Right lobe of liver (tissue), 6 donors: ENCODE measurements around the gene CKMT1A. TPM values are rescaled to one million over a fixed set of nuclear protein-coding genes. Genes with fewer than 3 reads are reported as not detected.
"Not testable (repeated sequence)": the region's sequence is repeated elsewhere in the genome, so short reads cannot be mapped to it uniquely, and the experiment has no call there.

ENCODE experiments used
- ATAC-seq, 4 donors: fragments of 200-7000 bp; cut with Tn5 transposase; one replicate each; pipeline ENCODE4 v1.9.1; 2020; ENCODE audit warnings: mild to moderate bottlenecking in 4 of 4, moderate library complexity in 4 of 4
- DNase-seq, 3 donors: peaks; one replicate each; pipeline ENCODE4 v3.0.0-alpha.2; 2020
- H3K27ac ChIP-seq, 3 donors: fragments of 200-600 bp; one replicate each; pipeline ENCODE4 v1.8.0; 2022
- H3K27me3 ChIP-seq, 2 donors: fragments of 200-600 bp; one replicate each; pipeline ENCODE4 v1.8.0; 2022
- H3K36me3 ChIP-seq, 4 donors: fragments of 200-600 bp; sonication (generic) in 1 of 4; one replicate each; pipeline versions ENCODE4 v1.5.1 to v1.8.0; 2017 to 2022; ENCODE audit warnings: control low read depth in 1 of 4
- H3K4me1 ChIP-seq, 4 donors: fragments of 200-600 bp; sonication (generic) in 1 of 4; one replicate each; pipeline versions ENCODE4 v1.5.1 to v1.8.0; 2017 to 2022; ENCODE audit warnings: control low read depth in 1 of 4
- H3K4me3 ChIP-seq, 3 donors: fragments of 200-600 bp; one replicate each; pipeline ENCODE4 v1.8.0; 2022
- H3K9me3 ChIP-seq, 4 donors: fragments of 200-600 bp; sonication (generic) in 1 of 4; one replicate each; pipeline versions ENCODE4 v1.5.1 to v1.8.0; 2017 to 2022; ENCODE audit warnings: control low read depth in 1 of 4
- POLR2A ChIP-seq: fragments of 450-650 bp; IDR thresholded peaks from one replicate; pipeline ENCODE4 v1.6.1; 2017; ENCODE audit warnings: antibody characterized with exemption, mild to moderate bottlenecking
- WGBS: methylation state at CpG from one replicate; pipeline ENCODE4 v1.1.6; 2018; ENCODE audit warnings: low coverage, low lambda C conversion rate; ENCODE audit not compliant: insufficient coverage; ENCODE audit errors: missing lambda C conversion rate; 5-methylcytosine and 5-hydroxymethylcytosine counted together
- intact Hi-C, 2 donors: fragments of 100-400 bp; cut with DNase I; formaldehyde crosslinking; loops; one replicate each; pipeline versions ENCODE4 v1.11.2 to v1.14.1; 2022
- long read RNA-seq: library from polyadenylated mRNA; unstranded; transcript quantifications from one replicate; pipeline ENCODE4 v2.0.0, GENCODE V29; 2019
- total RNA-seq, 6 experiments: library from RNA; depleted of rRNA in 2 of 6; stranded (reverse); fragments of >200 nt in 2 of 6; fragmentation: NEBNext Ultra II Directional in 3 of 6; extraction: Animal tissue kit (Norgen Biotek cat#: 25700) in 3 of 6; gene quantifications; one replicate each; pipeline versions ENCODE4 v1.1.0 to v1.2.4, GENCODE V29; 2016 to 2023
- TF ChIP-seq, protein P1 (sequence below), 4 donors: fragments of 200-600 bp in 3 of 4; fragments of 450-650 bp in 1 of 4; IDR thresholded peaks; one replicate each; pipeline versions ENCODE4 v1.5.1 to v1.8.0; 2016 to 2022; ENCODE audit warnings: antibody characterized with exemption in 4 of 4, mild to moderate bottlenecking in 2 of 4
- donor health status: DM: no; HTN: yes; CAD: no.
- donor health status: DM: no; HTN: no; CAD: no.
- donor health status: DM: no; HTN: no; CAD: no.
- donor health status: DM: no; HTN: yes; CAD: no.
- donor health status: DM: no; HTN: yes; CAD: no.

The CKMT1A gene
- 1 to 10 TPM in 2 of 6 experiments, not detected in 4; 1.2 to 1.3 TPM for total RNA-seq
- long read RNA-seq, result 0 reads

- H3K4me1 ChIP-seq, H3K9me3 ChIP-seq, H3K27me3 ChIP-seq, DNase-seq, H3K36me3 ChIP-seq, intact Hi-C loops, H3K4me3 ChIP-seq, H3K27ac ChIP-seq: not testable (repeated sequence)
- ATAC-seq, result peak; percentile 10 to 66 (median 54)
- WGBS, result no CpG with 5 or more reads among the region's 43 CpGs
These were observed at the start of gene CKMT1A for GRCh38 chr15:43693148-43694022. TSS of gene CKMT1A (plus strand) at chr15:43693859. CDS start at chr15:43694051, 192 bp downstream.

GRCh38 chr15:43648649-43649429, 44.8 kb upstream of the CKMT1A start, which contains the start of gene CATSPER2:
TSS of gene CATSPER2 (minus strand) at chr15:43648844. CDS start at chr15:43648061, 783 bp downstream.
- Histone ChIP-seq H3K9me3 (no peaks in the 10 kb centered on the region), H3K27ac (no peak within 1 kb of the TSS), H3K4me1 (no peaks in the 10 kb centered on the region), H3K4me3 (no peak within 1 kb of the TSS), H3K27me3 (no peaks in the 10 kb centered on the region), H3K36me3 (no peaks in the 10 kb centered on the region)
- peak in 1 of 4 donors; percentile 51 for ATAC-seq
- intact Hi-C loops, result no loop called here
- WGBS, result 93% methylated on average over 35 of the region's 85 CpGs
- TF ChIP-seq POLR2A, result no peak
- TF ChIP-seq, protein P1, sequence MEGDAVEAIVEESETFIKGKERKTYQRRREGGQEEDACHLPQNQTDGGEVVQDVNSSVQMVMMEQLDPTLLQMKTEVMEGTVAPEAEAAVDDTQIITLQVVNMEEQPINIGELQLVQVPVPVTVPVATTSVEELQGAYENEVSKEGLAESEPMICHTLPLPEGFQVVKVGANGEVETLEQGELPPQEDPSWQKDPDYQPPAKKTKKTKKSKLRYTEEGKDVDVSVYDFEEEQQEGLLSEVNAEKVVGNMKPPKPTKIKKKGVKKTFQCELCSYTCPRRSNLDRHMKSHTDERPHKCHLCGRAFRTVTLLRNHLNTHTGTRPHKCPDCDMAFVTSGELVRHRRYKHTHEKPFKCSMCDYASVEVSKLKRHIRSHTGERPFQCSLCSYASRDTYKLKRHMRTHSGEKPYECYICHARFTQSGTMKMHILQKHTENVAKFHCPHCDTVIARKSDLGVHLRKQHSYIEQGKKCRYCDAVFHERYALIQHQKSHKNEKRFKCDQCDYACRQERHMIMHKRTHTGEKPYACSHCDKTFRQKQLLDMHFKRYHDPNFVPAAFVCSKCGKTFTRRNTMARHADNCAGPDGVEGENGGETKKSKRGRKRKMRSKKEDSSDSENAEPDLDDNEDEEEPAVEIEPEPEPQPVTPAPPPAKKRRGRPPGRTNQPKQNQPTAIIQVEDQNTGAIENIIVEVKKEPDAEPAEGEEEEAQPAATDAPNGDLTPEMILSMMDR (IDR thresholded peaks at IDR 0.05), result no peak
- no peak for DNase-seq

DNA sequence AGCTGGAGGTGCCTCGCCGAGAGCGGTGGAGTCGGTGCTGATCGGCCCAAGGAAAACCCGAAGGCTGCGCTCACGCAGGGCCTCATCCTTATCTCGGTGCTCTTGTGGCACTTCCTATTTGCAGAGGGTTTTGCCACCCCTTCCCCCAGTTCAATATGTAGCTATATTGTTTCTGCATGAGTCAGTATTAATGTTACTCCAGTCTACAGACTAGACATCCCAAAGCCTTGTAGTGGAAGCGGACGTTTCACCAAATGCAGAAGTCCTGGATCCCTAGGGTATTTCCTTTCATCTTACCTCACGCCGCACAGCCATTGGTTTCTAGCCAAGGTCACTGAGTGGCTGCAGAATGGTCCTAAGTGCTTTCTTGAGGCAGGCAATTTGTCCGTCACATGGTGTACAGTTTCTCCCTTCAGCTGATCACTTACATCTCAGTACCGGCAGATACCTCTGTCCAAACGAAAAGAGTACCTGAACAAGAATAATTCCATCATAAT, 44.2 kb upstream of the CKMT1A start:
- intact Hi-C loops, H3K4me1 ChIP-seq, H3K9me3 ChIP-seq, H3K4me3 ChIP-seq, H3K27ac ChIP-seq, DNase-seq, H3K27me3 ChIP-seq, H3K36me3 ChIP-seq: not testable (repeated sequence)
- WGBS, result 91% methylated on average over 6 of the region's 16 CpGs
- peak in 2 of 4 donors; percentile 13 to 28 for ATAC-seq

- H3K27ac ChIP-seq, H3K4me3 ChIP-seq, H3K9me3 ChIP-seq, ATAC-seq, intact Hi-C loops, H3K4me1 ChIP-seq, H3K27me3 ChIP-seq, DNase-seq, H3K36me3 ChIP-seq: not testable (repeated sequence)
- WGBS, result no CpG with 5 or more reads among the region's 10 CpGs
These were observed 33.9 kb upstream of the CKMT1A start for GRCh38 chr15:43659727-43660126.

- H3K4me3 ChIP-seq, intact Hi-C loops, ATAC-seq, DNase-seq, H3K36me3 ChIP-seq, H3K9me3 ChIP-seq, H3K27ac ChIP-seq, H3K4me1 ChIP-seq, H3K27me3 ChIP-seq: not testable (repeated sequence)
- WGBS, result no CpG with 5 or more reads among the region's 2 CpGs
These were observed 31.4 kb upstream of the CKMT1A start for GRCh38 chr15:43662293-43662692.

DNA sequence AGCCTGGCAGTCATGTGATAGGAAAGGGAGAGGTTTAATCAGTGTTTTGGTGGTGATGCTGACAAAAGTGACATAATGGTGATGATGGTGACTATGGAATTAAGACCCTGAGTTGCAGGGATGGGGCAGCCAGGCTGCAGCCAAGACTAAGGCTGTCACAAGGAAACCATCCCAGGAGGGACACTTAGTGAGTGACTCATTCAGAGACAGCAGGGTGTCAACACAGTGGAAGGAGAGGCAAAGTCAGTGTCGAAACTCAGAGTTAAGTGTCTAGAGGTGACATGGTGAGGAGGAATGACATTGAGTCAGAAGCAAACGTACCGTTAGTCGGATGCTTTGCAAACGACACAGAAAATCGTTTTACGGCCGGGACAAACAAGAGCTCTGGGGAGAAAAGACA, 30.3 kb upstream of the CKMT1A start:
- DNase-seq, intact Hi-C loops, H3K27ac ChIP-seq, H3K36me3 ChIP-seq, H3K9me3 ChIP-seq, ATAC-seq, H3K4me3 ChIP-seq, H3K27me3 ChIP-seq, H3K4me1 ChIP-seq: not testable (repeated sequence)
- no CpG with 5 or more reads among the region's 8 CpGs for WGBS

- H3K4me3 ChIP-seq, intact Hi-C loops, ATAC-seq, H3K9me3 ChIP-seq, H3K27me3 ChIP-seq, DNase-seq, H3K27ac ChIP-seq, H3K36me3 ChIP-seq, H3K4me1 ChIP-seq: not testable (repeated sequence)
- WGBS, result no CpG with 5 or more reads among the region's 1 CpG
These were observed 27.5 kb upstream of the CKMT1A start for GRCh38 chr15:43666177-43666576.

GRCh38 chr15:43674175-43674574, 19.5 kb upstream of the CKMT1A start:
- H3K27me3 ChIP-seq, H3K4me1 ChIP-seq, H3K36me3 ChIP-seq, H3K4me3 ChIP-seq, H3K9me3 ChIP-seq, H3K27ac ChIP-seq, intact Hi-C loops, DNase-seq, ATAC-seq: not testable (repeated sequence)
- no CpG with 5 or more reads among the region's 1 CpG for WGBS

- H3K9me3 ChIP-seq, H3K27me3 ChIP-seq, DNase-seq, H3K4me1 ChIP-seq, H3K36me3 ChIP-seq, H3K4me3 ChIP-seq, H3K27ac ChIP-seq, intact Hi-C loops: not testable (repeated sequence)
- WGBS, result no CpG with 5 or more reads among the region's 54 CpGs
- ATAC-seq, result peak; percentile 98 to 99 (median 98)
These were observed 3.9 kb upstream of the CKMT1A start for GRCh38 chr15:43689604-43690301.
